H1 (cell line): Measurements from ENCODE around the gene MYO18A. TPM values are rescaled to one million over a fixed set of nuclear protein-coding genes. Genes with fewer than 3 reads are reported as not detected.

Source experiments
- CTCF ChIA-PET: fragments of 300-600 bp; sonication (Branson Sonifier 250); formaldehyde crosslinking; loops from one replicate; lab custom pipeline; 2021; ENCODE audit not compliant: partially characterized antibody; lab: Charles Lee
- POLR2A ChIA-PET: fragments of 300-600 bp; sonication (Branson Sonifier 250); formaldehyde crosslinking; loops from one replicate; lab custom pipeline; 2021; ENCODE audit warnings: inconsistent platforms; ENCODE audit not compliant: partially characterized antibody; lab: Charles Lee
- DNase-seq, 2 experiments: peaks; one replicate each; pipeline versions ENCODE4 v3.0.0 to v3.0.0-alpha.2; 2010 to 2022; ENCODE audit warnings: low spot score in 2 of 2, low read depth in 1 of 2, mixed read lengths in 1 of 2
- FAIRE-seq: peaks from 2 replicates; lab custom pipeline; 2011; peaks lifted over from hg19 to GRCh38; lab: Jason Lieb, UNC
- H2AFZ ChIP-seq: 2 replicates; pipeline ENCODE4 v1.8.1; 2012; ENCODE audit warnings: low read length, inconsistent platforms
- H2AK5ac ChIP-seq: 2 replicates; pipeline ENCODE4 v1.6.1; 2013; ENCODE audit warnings: low read depth, low read length
- H2BK120ac ChIP-seq: replicated peaks from 2 replicates; pipeline ENCODE3; 2013; ENCODE audit warnings: low read depth, low read length, inconsistent platforms
- H2BK12ac ChIP-seq: 2 replicates; pipeline ENCODE4 v1.6.1; 2013; ENCODE audit warnings: low read depth, low read length
- H2BK15ac ChIP-seq: 2 replicates; pipeline ENCODE4 v1.6.1; 2013; ENCODE audit warnings: low read length
- H2BK20ac ChIP-seq: 2 replicates; pipeline ENCODE4 v1.6.1; 2013; ENCODE audit warnings: low read length
- H2BK5ac ChIP-seq: 2 replicates; pipeline ENCODE4 v1.6.1; 2013; ENCODE audit warnings: low read depth, low read length
- H3K14ac ChIP-seq: 2 replicates; pipeline ENCODE4 v1.6.1; 2013; ENCODE audit warnings: inconsistent platforms; ENCODE audit not compliant: insufficient read length
- H3K18ac ChIP-seq: 2 replicates; pipeline ENCODE4 v1.6.1; 2013; ENCODE audit warnings: low read length; ENCODE audit errors: extremely low read depth
- H3K23ac ChIP-seq: 2 replicates; pipeline ENCODE4 v1.6.1; 2013; ENCODE audit warnings: inconsistent platforms; ENCODE audit not compliant: insufficient read length
- H3K23me2 ChIP-seq: 2 replicates; pipeline ENCODE4 v1.6.1; 2013; ENCODE audit warnings: low read depth, low read length
- H3K27ac ChIP-seq: 2 replicates; pipeline ENCODE4 v1.6.1; 2011; ENCODE audit warnings: low read depth, low read length, inconsistent platforms
- H3K27me3 ChIP-seq, 4 experiments: replicated peaks in 1 of 4; 1 replicate in 1 of 4; 2 replicates in 3 of 4; pipeline versions ENCODE4 v1.6.1 to v1.8.1; 2011 to 2013; ENCODE audit warnings: low read length in 3 of 4, mild to moderate bottlenecking in 3 of 4, inconsistent platforms in 2 of 4, mixed read lengths in 2 of 4, moderate library complexity in 1 of 4; ENCODE audit not compliant: control insufficient read depth in 3 of 4, insufficient read depth in 3 of 4; ENCODE audit errors: extremely low read depth in 1 of 4
- H3K36me3 ChIP-seq, 4 experiments: 2 replicates each; pipeline versions ENCODE4 v1.6.1 to v1.8.1; 2011 to 2013; ENCODE audit warnings: mild to moderate bottlenecking in 4 of 4, low read length in 3 of 4, moderate library complexity in 2 of 4, control low read depth in 1 of 4, inconsistent platforms in 1 of 4; ENCODE audit not compliant: insufficient read depth in 4 of 4, control insufficient read depth in 2 of 4
- H3K4ac ChIP-seq: replicated peaks from 2 replicates; pipeline ENCODE3; 2013; ENCODE audit warnings: low read length, low read depth, mixed read lengths, inconsistent platforms; ENCODE audit not compliant: insufficient read length
- H3K4me1 ChIP-seq, 4 experiments: replicated peaks in 1 of 4; 1 replicate in 1 of 4; 2 replicates in 3 of 4; pipeline versions ENCODE4 v1.6.1 to v1.8.1; 2011 to 2013; ENCODE audit warnings: low read length in 3 of 4, inconsistent platforms in 2 of 4, mixed read lengths in 1 of 4; ENCODE audit not compliant: insufficient read depth in 4 of 4, control insufficient read depth in 3 of 4
- H3K4me2 ChIP-seq, 2 experiments: 2 replicates each; pipeline versions ENCODE4 v1.6.1 to v1.8.1; 2011 to 2013; ENCODE audit warnings: low read depth in 2 of 2, low read length in 2 of 2, control low read depth in 1 of 2, inconsistent platforms in 1 of 2, mild to moderate bottlenecking in 1 of 2; ENCODE audit not compliant: insufficient read depth in 1 of 2
- H3K4me3 ChIP-seq, 4 experiments: fragments of 200-600, 300-600 bp in 1 of 4; sonication (generic), shearing (Covaris generic), sonication (Bioruptor Twin) in 1 of 4; 2 replicates each; pipeline versions ENCODE4 v1.5.1 to v1.8.1; 2011 to 2016; ENCODE audit warnings: low read length in 4 of 4, low read depth in 3 of 4, control low read depth in 2 of 4, inconsistent platforms in 2 of 4, mild to moderate bottlenecking in 2 of 4, mixed read lengths in 1 of 4, moderate library complexity in 1 of 4; ENCODE audit not compliant: insufficient read depth in 2 of 4; ENCODE audit errors: extremely low read depth in 1 of 4
- H3K56ac ChIP-seq: replicated peaks from 2 replicates; pipeline ENCODE3; 2013; ENCODE audit warnings: low read depth, mild to moderate bottlenecking, mixed read lengths, low read length, inconsistent platforms; ENCODE audit not compliant: insufficient read length
- H3K79me1 ChIP-seq: 2 replicates; pipeline ENCODE4 v1.6.1; 2013; ENCODE audit warnings: low read depth, low read length, control low read depth
- H3K79me2 ChIP-seq, 2 experiments: 2 replicates each; pipeline versions ENCODE4 v1.6.1 to v1.8.1; 2012 to 2013; ENCODE audit warnings: low read length in 2 of 2, mild to moderate bottlenecking in 2 of 2, inconsistent platforms in 1 of 2; ENCODE audit not compliant: insufficient read depth in 2 of 2, control insufficient read depth in 1 of 2
- H3K9ac ChIP-seq, 4 experiments: replicated peaks in 1 of 4; 1 replicate in 1 of 4; 2 replicates in 3 of 4; pipeline versions ENCODE4 v1.6.1 to v1.8.1; 2011 to 2013; ENCODE audit warnings: low read depth in 3 of 4, low read length in 3 of 4, control low read depth in 2 of 4, mild to moderate bottlenecking in 2 of 4, moderate library complexity in 2 of 4, inconsistent platforms in 1 of 4; ENCODE audit errors: extremely low read depth in 1 of 4
- H3K9me3 ChIP-seq, 2 experiments: 2 replicates each; pipeline versions ENCODE4 v1.6.1 to v1.8.1; 2012 to 2013; ENCODE audit warnings: mild to moderate bottlenecking in 2 of 2, moderate library complexity in 2 of 2, control low read depth in 1 of 2, inconsistent platforms in 1 of 2, low read depth in 1 of 2, low read length in 1 of 2, mixed read lengths in 1 of 2; ENCODE audit not compliant: insufficient read depth in 2 of 2
- H4K20me1 ChIP-seq, 2 experiments: replicated peaks in 1 of 2; 2 replicates each; pipeline versions ENCODE3 to v1.8.1; 2011 to 2013; ENCODE audit warnings: inconsistent platforms in 2 of 2, low read length in 2 of 2, mild to moderate bottlenecking in 1 of 2; ENCODE audit not compliant: insufficient read depth in 2 of 2, control insufficient read depth in 1 of 2
- H4K5ac ChIP-seq: 2 replicates; pipeline ENCODE4 v1.6.1; 2013; ENCODE audit warnings: low read length, low read depth, mixed read lengths, inconsistent platforms; ENCODE audit not compliant: insufficient read length
- H4K8ac ChIP-seq: 2 replicates; pipeline ENCODE4 v1.8.0; 2013; ENCODE audit warnings: mild to moderate bottlenecking, moderate library complexity, low read length, inconsistent platforms; ENCODE audit not compliant: insufficient read depth; ENCODE audit errors: extremely low read depth
- H4K91ac ChIP-seq: replicated peaks from 2 replicates; pipeline ENCODE3; 2013; ENCODE audit warnings: low read length, mixed read lengths, inconsistent platforms; ENCODE audit not compliant: insufficient read length
- HDAC6 ChIP-seq: IDR thresholded peaks from one replicate; pipeline ENCODE4 v1.7.1; 2012; ENCODE audit warnings: low read depth, mild to moderate bottlenecking, inconsistent platforms, low read length, moderate library complexity
- WGBS, 2 experiments: shearing (Covaris generic) in 1 of 2; methylation state at CpG; one replicate each; pipeline versions ENCODE4 v1.1.6 to v1.1.7; 2013 to 2015; ENCODE audit warnings: low lambda C conversion rate in 2 of 2, mixed read lengths in 2 of 2, inconsistent platforms in 1 of 2, low coverage in 1 of 2, missing lambda C conversion rate in 1 of 2; ENCODE audit not compliant: insufficient replicate concordance in 2 of 2, insufficient coverage in 1 of 2, insufficient read length in 1 of 2; ENCODE audit errors: extremely low coverage in 1 of 2, missing lambda C conversion rate in 1 of 2; 5-methylcytosine and 5-hydroxymethylcytosine counted together
- polyA plus RNA-seq, 7 experiments: library from polyadenylated mRNA; depleted of rRNA in 3 of 7; stranded (reverse) in 5 of 7; unstranded in 2 of 7; fragments of >200 nt in 5 of 7; fragments of 200-250 nt in 2 of 7; gene quantifications; 1 replicate in 5 of 7; 2 replicates in 1 of 7; 4 replicates in 1 of 7; pipeline versions ENCODE4 v1.2.1 to v1.2.3, GENCODE V29; 2011 to 2013; ENCODE audit warnings: missing spikeins in 2 of 7, mixed read lengths in 2 of 7
- total RNA-seq: library from RNA; stranded (reverse); fragmentation: NEBNext Ultra II Directional; extraction: Animal tissue kit (Norgen Biotek cat#: 25700); gene quantifications from 2 replicates; pipeline ENCODE4 v1.2.1, GENCODE V29; 2021

The MYO18A gene
- total and polyA plus RNA-seq, 2 of the 8 experiments (the other 6 are each of a cell fraction or from before 2014, with no cell fraction given): 7.6 to 43.8 TPM

DNA sequence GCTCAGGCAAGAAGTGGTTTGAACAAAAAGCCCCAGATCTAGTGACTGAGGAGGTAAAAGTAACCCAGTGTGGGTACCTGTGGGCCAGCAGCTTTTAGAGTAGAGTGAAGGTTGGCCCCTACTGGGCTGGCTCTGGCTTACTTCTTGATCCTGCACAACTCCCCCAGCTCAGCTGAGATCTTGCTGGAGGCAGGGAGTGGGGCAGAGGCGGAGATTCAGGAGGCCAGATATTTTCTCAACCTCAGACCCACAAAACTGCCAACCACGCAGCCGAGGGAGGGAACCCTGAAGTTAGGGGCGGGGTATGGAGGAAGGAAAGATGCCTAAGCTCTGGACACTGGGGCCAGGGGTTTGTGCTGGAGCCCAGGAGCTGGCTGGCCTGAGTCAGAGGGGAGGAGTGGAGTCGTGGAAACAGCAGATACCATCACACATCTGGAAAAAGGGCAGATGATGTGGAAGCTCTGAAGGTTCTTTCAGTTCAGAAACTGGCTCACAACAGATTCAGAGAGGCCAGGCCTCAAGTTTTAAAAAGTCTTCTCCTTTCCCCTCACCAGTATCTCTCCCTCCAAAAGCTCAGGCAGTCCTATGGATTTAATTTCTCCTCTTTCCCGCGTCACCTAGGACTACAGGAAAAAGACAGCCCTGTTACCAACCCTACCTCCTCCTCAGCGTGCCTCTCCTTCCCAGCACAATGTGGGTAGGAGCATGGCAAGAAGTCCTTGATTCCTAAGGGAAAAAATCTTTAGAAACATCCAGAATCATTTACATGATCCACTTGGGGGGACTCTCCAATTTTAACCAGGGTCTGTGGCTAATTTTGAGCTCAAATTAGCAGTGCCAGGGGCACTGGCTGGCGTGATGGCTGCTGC, 48.1 kb downstream of the MYO18A start:
- no peak overlapping the region for H2AK5ac ChIP-seq
- H2BK5ac ChIP-seq: peak overlapping the region; percentile 0; the same call in 1 of the 2 replicates
- no peak overlapping the region for H2BK20ac ChIP-seq
- peak overlapping the region; percentile 48 for H3K18ac ChIP-seq
- H3K9ac ChIP-seq: no peak overlapping the region
- H4K8ac ChIP-seq: no peak overlapping the region
- H3K4me3 ChIP-seq: no peak overlapping the region
- H2AFZ ChIP-seq: no peak overlapping the region
- DNase-seq: no peak
- no peak overlapping the region for H3K14ac ChIP-seq
- ChIA-PET CTCF (interaction anchor here (0.5 to 24.2 kb wide), 16 partner anchors 14 to 482 kb away, joined by 3 to 511 read pairs (median 4); no protein-coding TSS in a partner anchor), POLR2A (interaction anchor here (1.0 to 2.6 kb wide), 3 partner anchors 15 to 162 kb away, joined by 3 to 7 read pairs (median 4); partner anchors contain the start of gene NUFIP2)
- no peak overlapping the region for H3K56ac ChIP-seq
- no peaks in the 10 kb centered on the region for H3K27me3 ChIP-seq
- no peak overlapping the region; a peak in 1 of 4 replicates for H3K4me2 ChIP-seq
- H4K5ac ChIP-seq: peak overlapping the region; percentile 32
- FAIRE-seq: no peak
- peaks cover 0 to 3% of the 10 kb centered on the region in 2 experiments for H4K20me1 ChIP-seq
- H3K27ac ChIP-seq: no peak overlapping the region
- no peak overlapping the region for H3K23ac ChIP-seq
- 84% methylated on average over 9 of the region's 9 CpGs; no CpG with 5 or more reads in 1 of the 2 experiments for WGBS, 2 experiments
- 0 out of 2 replicates have a peak overlapping the region, but pooled peaks have one; percentile 33 for H2BK15ac ChIP-seq
- H3K23me2 ChIP-seq: 0 out of 2 replicates have a peak, but pooled peaks cover 2% of the 10 kb centered on the region
- H3K79me1 ChIP-seq: peaks cover 8% of the 10 kb centered on the region
- H3K9me3 ChIP-seq: no peaks in the 10 kb centered on the region
- TF ChIP-seq HDAC6: no peak
- no peaks in the 10 kb centered on the region for H3K79me2 ChIP-seq
- no peaks in the 10 kb centered on the region for H3K36me3 ChIP-seq
- H3K4me1 ChIP-seq: peaks cover 13 to 25% (median 15%) of the 10 kb centered on the region in 4 experiments
- no peak overlapping the region for H2BK12ac ChIP-seq
- H3K4ac ChIP-seq: peak overlapping the region; percentile 19
- no peak overlapping the region for H2BK120ac ChIP-seq
- no peak overlapping the region for H4K91ac ChIP-seq
